GM12864 (cell line): Measurements from ENCODE around the gene LRRFIP1.

ENCODE experiments used
- DNase-seq: peaks from one replicate; pipeline ENCODE4 v3.0.0-alpha.2; 2011; ENCODE audit warnings: low read depth
- H3K4me3 ChIP-seq: 2 replicates; pipeline ENCODE4 v1.5.1; 2011; ENCODE audit warnings: mild to moderate bottlenecking, low read depth, low read length, control low read depth
- CTCF ChIP-seq: IDR thresholded peaks from 2 replicates; pipeline ENCODE4 v1.5.1; 2011; ENCODE audit warnings: low read depth, mild to moderate bottlenecking, moderate library complexity, low read length, control low read depth, inconsistent platforms; ENCODE audit errors: missing control alignments

The LRRFIP1 gene

GRCh38 chr2:237739101-237739500 is 111.7 kb downstream of the LRRFIP1 start:
- no peak overlapping the region for H3K4me3 ChIP-seq
- DNase-seq = no peak
- TF ChIP-seq CTCF = no peak

GRCh38 chr2:237742191-237742590 is 114.8 kb downstream of the LRRFIP1 start:
- no peak for TF ChIP-seq CTCF

GRCh38 chr2:237742614-237743013 is 115.2 kb downstream of the LRRFIP1 start:
- no peak for TF ChIP-seq CTCF
- H3K4me3 ChIP-seq = no peak overlapping the region

More at GRCh38 chr2:237742191-237742590, 114.8 kb downstream of the LRRFIP1 start:
- no peak for DNase-seq
- no peak overlapping the region for H3K4me3 ChIP-seq

GRCh38 chr2:237743024-237743423 is 115.6 kb downstream of the LRRFIP1 start:
- DNase-seq = no peak
- H3K4me3 ChIP-seq = no peak overlapping the region
- no peak for TF ChIP-seq CTCF

More at GRCh38 chr2:237742614-237743013, 115.2 kb downstream of the LRRFIP1 start:
- no peak for DNase-seq

GRCh38 chr2:237743561-237744269 is 116.3 kb downstream of the LRRFIP1 start:
- peak; percentile 23 for TF ChIP-seq CTCF

GRCh38 chr2:237744270-237744612 is 116.9 kb downstream of the LRRFIP1 start:
- no peak for TF ChIP-seq CTCF
- DNase-seq = no peak
- no peak overlapping the region for H3K4me3 ChIP-seq

More at GRCh38 chr2:237743561-237744269, 116.3 kb downstream of the LRRFIP1 start:
- H3K4me3 ChIP-seq = no peak overlapping the region
- DNase-seq = no peak
